Measurements from ENCODE around the gene RNF149.
"Not testable (repeated sequence)": the region's sequence is repeated elsewhere in the genome, so short reads cannot be mapped to it uniquely, and the experiment has no call there.

RNF149 gene

GRCh38 chr2:101308432-101309210 lies at the start of gene RNF149:
TSS of gene RNF149 (minus strand) at chr2:101308701. CDS start at chr2:101308588, 113 bp downstream.
- peak; percentile 92 for DNase-seq

GRCh38 chr2:101357376-101357775 lies 48.9 kb upstream of the RNF149 start:
- DNase-seq = no peak

- no peak for DNase-seq
These were observed 48.0 kb upstream of the RNF149 start for GRCh38 chr2:101356521-101356920.

- no peak for DNase-seq
These were observed 47.6 kb upstream of the RNF149 start for GRCh38 chr2:101356055-101356454.

GRCh38 chr2:101355401-101356054 lies 47.0 kb upstream of the RNF149 start:
- no peak for DNase-seq

- no peak for DNase-seq
These were observed 46.2 kb upstream of the RNF149 start for GRCh38 chr2:101354420-101355311.

- not testable (repeated sequence) for DNase-seq
These were observed 44.1 kb upstream of the RNF149 start for GRCh38 chr2:101352631-101353030.

- DNase-seq = no peak
These were observed 42.7 kb upstream of the RNF149 start for GRCh38 chr2:101351207-101351606.

GRCh38 chr2:101349893-101350662 lies 41.6 kb upstream of the RNF149 start:
- DNase-seq = peak; percentile 50

- no peak for DNase-seq
These were observed 40.4 kb upstream of the RNF149 start for GRCh38 chr2:101348883-101349282.

- no peak for DNase-seq
These were observed 38.4 kb upstream of the RNF149 start for GRCh38 chr2:101346909-101347308.

- DNase-seq = peak; percentile 37
These were observed 35.6 kb upstream of the RNF149 start for GRCh38 chr2:101344137-101344536.

GRCh38 chr2:101342625-101343008 lies 34.1 kb upstream of the RNF149 start:
- no peak for DNase-seq

- DNase-seq = peak; percentile 78
These were observed 33.6 kb upstream of the RNF149 start for GRCh38 chr2:101341901-101342624.

GRCh38 chr2:101341421-101341820 lies 32.9 kb upstream of the RNF149 start:
- DNase-seq = no peak

GRCh38 chr2:101340141-101340551 lies 31.6 kb upstream of the RNF149 start:
- peak; percentile 3 for DNase-seq

GRCh38 chr2:101339266-101339880 lies 30.9 kb upstream of the RNF149 start:
- no peak for DNase-seq

GRCh38 chr2:101337877-101338276 lies 29.4 kb upstream of the RNF149 start:
- no peak for DNase-seq

GRCh38 chr2:101332885-101333766 lies 24.6 kb upstream of the RNF149 start:
- DNase-seq = no peak

- no peak for DNase-seq
These were observed 22.7 kb upstream of the RNF149 start for GRCh38 chr2:101331202-101331601.

Measured in midbrain (tissue), 1 donor.